Caki2 (cell line): ENCODE measurements around the gene CEACAM5. TPM values are rescaled to one million over a fixed set of nuclear protein-coding genes. Genes with fewer than 3 reads are reported as not detected.
"Not testable (repeated sequence)": the region's sequence is repeated elsewhere in the genome, so short reads cannot be mapped to it uniquely, and the experiment has no call there.

Experiments
- DNase-seq: peaks from one replicate; pipeline ENCODE4 v3.0.0-alpha.2; 2015; ENCODE audit warnings: low read depth
- in situ Hi-C: cut with HindIII; loops from 2 replicates; pipeline ENCODE4 v1.10.0; 2016; ENCODE audit warnings: low sequenced_read_pairs, low pct_unique_long_range_greater_than_20kb, mixed read lengths
- total RNA-seq: library from RNA; depleted of rRNA; stranded (reverse); fragments of >200 nt; shearing (Covaris generic); gene quantifications from 2 replicates; pipeline ENCODE4 v1.2.3, GENCODE V29; 2014; ENCODE audit warnings: low replicate concordance

Gene CEACAM5
- total RNA-seq, 1 experiment from 2014 or later, result not detected

- in situ Hi-C loops, result no loop called here
- no peak for DNase-seq
These were observed 18.1 kb downstream of the CEACAM5 start for GRCh38 chr19:41726493-41726892.

GRCh38 chr19:41734156-41734555 is 25.7 kb downstream of the CEACAM5 start:
- DNase-seq, result no peak
- in situ Hi-C loops, result no loop called here

- no peak for DNase-seq
- in situ Hi-C loops, result no loop called here
These were observed 26.2 kb downstream of the CEACAM5 start for GRCh38 chr19:41734585-41734984.

GRCh38 chr19:41735071-41735600 is 26.7 kb downstream of the CEACAM5 start:
- in situ Hi-C loops, result no loop called here
- DNase-seq, result peak; percentile 39

GRCh38 chr19:41739361-41739760 is 30.9 kb downstream of the CEACAM5 start:
- in situ Hi-C loops, result no loop called here
- DNase-seq, result no peak

GRCh38 chr19:41740415-41741243 is 32.2 kb downstream of the CEACAM5 start:
- in situ Hi-C loops, result no loop called here
- no peak for DNase-seq

GRCh38 chr19:41741244-41741554 is 32.8 kb downstream of the CEACAM5 start:
- in situ Hi-C loops, result no loop called here
- DNase-seq, result no peak

GRCh38 chr19:41744850-41745249 is 36.4 kb downstream of the CEACAM5 start:
- no peak for DNase-seq
- in situ Hi-C loops, result no loop called here

GRCh38 chr19:41745756-41746155 is 37.3 kb downstream of the CEACAM5 start:
- DNase-seq, result no peak
- in situ Hi-C loops, result no loop called here

GRCh38 chr19:41746593-41747227 is 38.3 kb downstream of the CEACAM5 start:
- in situ Hi-C loops, result no loop called here
- peak; percentile 33 for DNase-seq

- in situ Hi-C loops, result no loop called here
- DNase-seq, result no peak
These were observed 39.6 kb downstream of the CEACAM5 start for GRCh38 chr19:41748012-41748411.

GRCh38 chr19:41750248-41751134 is 42.1 kb downstream of the CEACAM5 start:
- DNase-seq, in situ Hi-C loops: not testable (repeated sequence)

GRCh38 chr19:41753159-41753558 is 44.7 kb downstream of the CEACAM5 start:
- in situ Hi-C loops, result no loop called here
- DNase-seq, result no peak

- peak; percentile 33 for DNase-seq
- in situ Hi-C loops, result no loop called here
These were observed 45.6 kb downstream of the CEACAM5 start for GRCh38 chr19:41753936-41754529.

- no peak for DNase-seq
- in situ Hi-C loops, result no loop called here
These were observed 47.0 kb downstream of the CEACAM5 start, which contains the start of gene CEACAM6 for GRCh38 chr19:41755328-41755913. CEACAM6 (plus strand) TSS chr19:41755530; CDS start chr19:41755639, 109 bp downstream.

- in situ Hi-C loops, result no loop called here
These were observed 50.4 kb downstream of the CEACAM5 start for GRCh38 chr19:41758846-41759245.

GRCh38 chr19:41767115-41767514 is 58.7 kb downstream of the CEACAM5 start:
- in situ Hi-C loops, result no loop called here
- DNase-seq, result no peak

More at GRCh38 chr19:41758846-41759245, 50.4 kb downstream of the CEACAM5 start:
- no peak for DNase-seq

GRCh38 chr19:41768105-41768504 is 59.7 kb downstream of the CEACAM5 start:
- DNase-seq, in situ Hi-C loops: not testable (repeated sequence)
